Muscle of back (tissue), 11 donors: ENCODE results near the gene MS4A6E. TPM values are rescaled to one million over a fixed set of nuclear protein-coding genes. Genes with fewer than 3 reads are reported as not detected.

Experiments used
- DNase-seq, 3 donors: peaks; one replicate each; pipeline versions ENCODE4 v3.0.0 to v3.0.0-alpha.2; 2013
- polyA plus RNA-seq, 10 donors: library from polyadenylated mRNA; unstranded; fragments of 120-200 nt; gene quantifications; one replicate each; pipeline ENCODE4 v1.2.1, GENCODE V29; 2013; ENCODE audit not compliant: insufficient read length in 10 of 10

Gene MS4A6E
- polyA plus RNA-seq, 10 donors = not detected

- DNase-seq = no peak
Observed at GRCh38 chr11:60372767-60373166, 45.7 kb downstream of the MS4A6E start.

GRCh38 chr11:60375316-60375715 lies 48.3 kb downstream of the MS4A6E start:
- DNase-seq = no peak

- DNase-seq = no peak
Observed at GRCh38 chr11:60376601-60377000, 49.5 kb downstream of the MS4A6E start.

GRCh38 chr11:60377401-60378136 lies 50.5 kb downstream of the MS4A6E start:
- DNase-seq = peak; percentile 15 to 57 (median 34)

GRCh38 chr11:60378354-60378753 lies 51.3 kb downstream of the MS4A6E start, which contains the start of gene MS4A7:
Gene MS4A7 (plus strand): TSS chr11:60378532. CDS start chr11:60383142, 4,610 bp downstream.
- peak; percentile 10 to 49 (median 17) for DNase-seq

DNA sequence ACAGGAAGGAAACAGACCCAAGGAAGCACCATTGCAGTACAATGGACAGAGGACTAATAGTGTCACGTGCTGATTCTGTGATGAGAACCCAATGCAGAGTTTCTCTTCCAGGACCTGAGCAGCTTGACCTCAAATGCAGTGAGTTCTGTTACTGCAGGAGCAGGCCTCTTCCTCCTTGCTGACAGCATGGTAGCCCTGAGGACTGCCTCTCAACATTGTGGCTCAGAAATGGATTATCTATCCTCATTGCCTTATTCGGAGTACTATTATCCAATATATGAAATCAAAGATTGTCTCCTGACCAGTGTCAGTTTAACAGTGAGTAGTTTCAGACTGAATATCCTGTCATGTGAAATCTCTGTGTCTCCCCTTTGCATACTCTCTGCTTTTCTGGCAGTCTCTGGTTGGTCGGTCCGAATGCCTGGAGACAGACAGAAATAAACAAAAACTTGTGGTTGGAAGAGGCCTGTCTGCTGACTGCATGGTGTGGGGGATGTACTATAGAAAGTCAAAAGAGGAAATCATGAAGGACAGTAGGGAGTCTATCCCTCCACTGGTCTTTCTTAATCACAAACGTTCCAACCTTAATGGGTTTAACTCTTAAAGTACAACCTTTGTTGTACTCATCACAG lies 62.3 kb downstream of the MS4A6E start:
- DNase-seq = peak in 1 of 3 donors; percentile 15

- DNase-seq = no peak
Observed at GRCh38 chr11:60390419-60390818, 63.4 kb downstream of the MS4A6E start.

Other genes starting within 250 kb of the MS4A6E start
- gene MS4A2, start 238.6 kb upstream of the MS4A6E start, polyA plus RNA-seq = under 1 TPM; 0.04 to 0.69 (median 0.29) TPM
- gene MS4A6A, start 144.2 kb upstream of the MS4A6E start, polyA plus RNA-seq = 10 to 100 TPM; 18.6 to 29.1 (median 25.8) TPM
- 1 to 10 TPM in 9 of 10 donors, under 1 TPM in 1; 0.83 to 2.4 (median 1.6) TPM for gene MS4A4E, start 84.1 kb upstream of the MS4A6E start, polyA plus RNA-seq
- 10 to 100 TPM in 8 of 10 donors, 1 to 10 TPM in 2; 7.2 to 15.3 (median 12.5) TPM for gene MS4A4A, start 46.6 kb upstream of the MS4A6E start, polyA plus RNA-seq
- gene MS4A7, start 51.3 kb downstream of the MS4A6E start, polyA plus RNA-seq = 10 to 100 TPM in 3 of 10 donors, 1 to 10 TPM in 7; 4.7 to 13.5 (median 8.4) TPM
- gene MS4A14, start 69.2 kb downstream of the MS4A6E start, polyA plus RNA-seq = under 1 TPM; 0.26 to 0.79 (median 0.32) TPM
- not detected for gene MS4A5, start 102.3 kb downstream of the MS4A6E start, polyA plus RNA-seq
- 1 to 10 TPM in 3 of 10 donors, under 1 TPM in 6, not detected in 1; 0.05 to 2.3 (median 0.88) TPM for gene MS4A1, start 128.6 kb downstream of the MS4A6E start, polyA plus RNA-seq
- not detected for gene MS4A12, start 165.5 kb downstream of the MS4A6E start, polyA plus RNA-seq
- not detected for gene MS4A13, start 188.1 kb downstream of the MS4A6E start, polyA plus RNA-seq